Raji (cell line): ENCODE data around the gene CCDC28A.

Source experiments
- POLR2A ChIP-seq: IDR thresholded peaks from 2 replicates; pipeline ENCODE4 v1.6.1; 2011; ENCODE audit warnings: low read depth, low read length, control low read depth; ENCODE audit not compliant: insufficient read depth

CCDC28A gene

DNA sequence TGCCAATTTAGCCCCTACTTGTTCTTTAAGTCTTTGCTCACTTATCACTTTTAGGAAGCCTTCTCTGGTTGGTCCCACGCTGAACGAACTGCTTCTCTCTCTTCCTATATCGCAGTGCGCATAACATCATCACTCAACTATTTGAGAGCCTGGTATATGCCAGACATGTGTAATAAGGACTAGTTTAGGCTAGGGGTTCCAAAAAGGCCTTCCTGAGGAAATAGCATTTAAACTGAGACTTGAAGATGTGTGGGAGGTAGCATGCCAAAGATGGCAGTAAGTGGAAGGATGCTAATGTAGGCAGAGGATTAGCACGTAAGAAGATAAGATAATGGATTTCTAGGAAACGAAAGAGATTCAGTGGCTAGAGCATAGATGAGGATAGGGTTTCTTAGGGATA, 4.8 kb downstream of the CCDC28A start:
- TF ChIP-seq POLR2A, result no peak

DNA sequence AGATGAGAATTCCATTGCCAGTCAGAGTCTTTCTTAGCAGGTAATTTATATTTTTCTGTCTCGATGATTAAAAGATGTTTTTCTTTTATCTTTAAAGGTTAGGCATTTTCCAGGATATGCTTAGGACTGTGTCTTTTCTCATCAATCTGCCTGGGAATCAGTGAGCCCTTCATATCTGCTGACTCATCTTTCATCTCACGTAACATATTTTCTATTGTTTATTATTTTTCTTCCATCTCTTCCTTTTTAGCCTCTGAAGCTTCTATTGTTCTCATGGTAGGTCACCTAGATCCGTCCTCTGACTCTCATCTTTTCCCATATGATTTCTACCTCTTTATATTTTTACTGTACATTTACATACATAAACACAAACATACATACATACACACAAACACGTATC, 8.7 kb downstream of the CCDC28A start:
- TF ChIP-seq POLR2A, result no peak

- no peak for TF ChIP-seq POLR2A
These were observed 11.5 kb downstream of the CCDC28A start for GRCh38 chr6:138785079-138785478.

GRCh38 chr6:138785980-138786379, 12.4 kb downstream of the CCDC28A start:
- TF ChIP-seq POLR2A, result no peak

DNA sequence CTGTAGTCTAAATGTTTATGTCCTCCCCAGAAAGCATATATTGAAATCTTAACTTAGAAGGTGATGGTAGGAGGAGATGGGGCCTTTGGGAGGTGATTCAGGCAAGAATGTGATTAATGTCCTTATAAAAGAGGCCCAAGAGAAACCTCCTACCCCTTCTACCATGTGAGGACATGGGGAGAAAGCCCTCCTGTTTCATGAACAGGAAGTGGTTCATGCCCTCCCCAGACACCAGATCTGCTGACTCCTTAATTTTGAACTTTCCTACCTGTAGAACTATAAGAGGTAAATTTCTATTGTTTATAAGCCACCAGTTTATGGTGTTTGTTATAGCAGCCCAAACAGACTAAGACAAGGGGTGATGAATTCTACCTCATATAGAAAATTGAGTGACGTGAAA, 13.6 kb downstream of the CCDC28A start:
- no peak for TF ChIP-seq POLR2A

- TF ChIP-seq POLR2A, result no peak
These were observed 22.4 kb downstream of the CCDC28A start, which contains the start of gene ECT2L for GRCh38 chr6:138795809-138796603. ECT2L (plus strand) TSS chr6:138796087; CDS start chr6:138813275, 17,188 bp downstream.

DNA sequence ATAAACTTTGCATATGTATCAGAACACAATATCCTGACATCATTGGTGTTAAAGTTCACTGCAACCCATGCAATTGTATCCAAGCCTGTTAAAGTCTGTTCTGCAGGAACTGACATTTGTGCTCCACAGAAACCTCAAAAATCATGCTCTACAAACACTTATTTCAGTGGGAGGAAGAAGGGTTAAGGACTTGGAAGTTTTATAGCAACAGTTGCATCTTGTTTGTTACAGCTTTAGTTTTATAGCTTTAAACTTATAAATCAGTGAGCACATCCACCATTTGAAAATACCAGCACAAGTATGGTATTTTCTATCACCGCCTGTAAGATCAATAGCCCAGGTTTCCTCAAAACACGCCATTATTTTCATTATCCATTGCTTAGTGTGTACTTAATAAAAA, 23.2 kb downstream of the CCDC28A start:
- no peak for TF ChIP-seq POLR2A

DNA sequence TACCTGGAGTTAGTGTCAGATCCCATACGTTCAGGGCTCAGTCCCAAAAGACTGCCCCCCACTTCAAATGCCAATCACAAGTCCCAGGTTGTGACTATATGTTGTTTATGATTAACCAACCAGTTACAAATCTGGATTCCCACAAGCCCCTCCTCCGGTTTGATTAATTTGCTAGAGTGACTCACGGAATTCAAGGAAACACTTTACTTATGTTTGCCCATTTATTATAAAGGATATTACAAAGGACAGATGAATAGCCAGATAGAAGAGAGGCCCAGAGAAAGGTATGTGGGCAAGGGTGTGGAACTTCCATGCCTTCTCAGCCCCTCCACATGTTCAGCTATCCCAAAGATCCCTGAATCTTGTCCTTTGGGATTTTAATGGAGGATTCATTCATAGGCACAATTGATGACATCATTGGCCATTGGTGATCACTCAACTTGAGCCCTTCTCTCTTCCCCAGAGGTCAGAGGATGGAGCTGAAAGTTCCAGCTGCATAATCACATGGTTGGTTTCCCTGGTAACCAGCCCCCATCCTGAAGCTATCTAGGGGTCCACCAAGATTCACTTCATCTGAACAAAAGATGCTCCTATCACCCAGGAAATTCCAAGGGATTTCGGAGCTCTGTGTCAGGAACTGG, 24.4 kb downstream of the CCDC28A start:
- TF ChIP-seq POLR2A, result no peak

- TF ChIP-seq POLR2A, result no peak
These were observed 27.0 kb downstream of the CCDC28A start for GRCh38 chr6:138800377-138801150.

GRCh38 chr6:138803331-138803730, 29.8 kb downstream of the CCDC28A start:
- TF ChIP-seq POLR2A, result no peak

DNA sequence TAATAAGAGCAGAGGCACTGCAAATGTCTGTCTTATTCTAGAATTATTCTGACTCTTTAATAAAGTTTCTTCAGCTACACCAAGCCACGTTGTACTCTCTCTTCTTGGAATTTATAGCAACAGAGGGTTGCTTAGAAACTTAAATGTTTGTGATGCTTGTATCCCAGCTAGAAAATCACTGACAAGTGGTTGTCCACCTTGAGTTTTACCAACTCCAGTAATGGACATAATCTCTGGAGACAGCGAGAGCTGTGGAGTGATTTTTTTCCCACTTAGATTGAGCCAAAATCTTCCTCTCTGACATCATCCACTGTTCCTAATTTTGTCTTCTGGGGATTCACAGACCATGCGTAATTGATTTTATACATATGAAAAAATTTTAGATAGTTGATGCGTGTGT, 30.3 kb downstream of the CCDC28A start:
- TF ChIP-seq POLR2A, result no peak

GRCh38 chr6:138805016-138805765, 31.6 kb downstream of the CCDC28A start:
- no peak for TF ChIP-seq POLR2A

DNA sequence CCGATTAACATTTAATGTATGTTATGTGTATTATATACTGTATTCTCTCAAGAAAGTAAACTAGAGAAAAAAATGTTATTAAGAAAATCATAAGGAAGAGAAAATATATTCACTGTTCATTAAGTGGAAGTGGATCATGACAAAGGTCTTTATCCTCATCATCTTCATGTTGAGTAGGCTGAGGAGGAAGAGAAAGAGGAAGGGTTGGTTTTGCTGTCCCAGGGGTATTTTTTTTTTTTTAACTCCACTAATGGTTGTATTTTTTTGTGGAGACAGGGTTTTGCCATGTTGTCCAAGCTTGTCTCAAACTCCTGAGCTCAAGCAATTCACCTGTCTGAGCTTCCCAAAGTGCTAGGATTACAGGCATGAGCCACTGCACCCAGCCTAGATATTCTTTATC, 33.3 kb downstream of the CCDC28A start:
- no peak for TF ChIP-seq POLR2A

- no peak for TF ChIP-seq POLR2A
These were observed 36.1 kb downstream of the CCDC28A start for GRCh38 chr6:138809677-138810076.

DNA sequence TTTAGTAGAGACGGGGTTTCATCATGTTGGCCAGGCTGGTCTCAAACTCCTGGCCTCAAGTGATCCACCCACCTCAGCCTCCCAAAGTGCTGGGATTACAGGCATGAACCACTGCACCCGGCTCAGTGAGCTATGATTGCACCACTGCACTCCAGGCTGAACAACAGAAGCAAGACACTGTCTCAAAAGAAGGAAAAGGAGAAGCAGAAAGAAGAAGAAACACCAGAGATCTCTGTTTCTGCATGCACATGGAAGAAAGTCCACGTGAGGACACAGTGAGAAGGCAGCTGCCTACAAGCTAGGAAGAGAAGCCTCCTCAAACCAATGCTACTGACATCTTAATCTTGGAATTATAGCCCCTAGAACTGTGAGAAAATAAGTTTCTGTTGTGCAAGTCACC, 38.3 kb downstream of the CCDC28A start:
- no peak for TF ChIP-seq POLR2A
